MCF 10A (cell line): ENCODE data around the gene MPDU1. TPM values are rescaled to one million over a fixed set of nuclear protein-coding genes. Genes with fewer than 3 reads are reported as not detected.

Source experiments
- Bru-seq: library from RNA; stranded (reverse); fragments of 400-500 nt; gene quantifications from one replicate; lab custom pipeline; 2021; lab: Mats Ljungman, UMichigan
- BruChase-seq, 2 experiments: library from RNA; stranded (reverse); fragments of 400-500 nt; gene quantifications; one replicate each; lab custom pipeline; 2021; lab: Mats Ljungman, UMichigan
- BruUV-seq: library from RNA; stranded (reverse); fragments of 400-500 nt; replicated peaks from 2 replicates; lab custom pipeline; 2021; lab: Mats Ljungman, UMichigan
- CTCF ChIA-PET: fragments of 300-600 bp; sonication (Branson Sonifier 250); formaldehyde crosslinking; extraction: SDS; loops from one replicate; lab custom pipeline; 2021; ENCODE audit warnings: antibody characterized with exemption, inconsistent platforms; lab: Yijun Ruan, JAX
- POLR2A ChIA-PET: fragments of 300-600, 350-650 bp; sonication (Branson Sonifier 250); formaldehyde crosslinking; extraction: SDS; loops from one replicate; lab custom pipeline; 2020; ENCODE audit warnings: antibody characterized with exemption, inconsistent platforms; lab: Yijun Ruan, JAX
- DNase-seq: peaks from one replicate; pipeline ENCODE4 v3.0.0-alpha.2; 2018; ENCODE audit not compliant: unreplicated experiment
- H3K27ac Mint-ChIP-seq: one replicate; pipeline ENCODE4 v1.8.0; 2022; ENCODE audit warnings: mild to moderate bottlenecking, low read depth, mixed read lengths; ENCODE audit not compliant: unreplicated experiment
- H3K27me3 Mint-ChIP-seq: one replicate; pipeline ENCODE4 v1.8.0; 2022; ENCODE audit warnings: mixed read lengths; ENCODE audit not compliant: insufficient read depth, unreplicated experiment
- H3K36me3 Mint-ChIP-seq: one replicate; pipeline ENCODE4 v1.8.0; 2022; ENCODE audit warnings: mild to moderate bottlenecking, moderate library complexity, mixed read lengths; ENCODE audit not compliant: insufficient read depth, unreplicated experiment
- H3K4me1 Mint-ChIP-seq: one replicate; pipeline ENCODE4 v1.8.0; 2022; ENCODE audit warnings: mixed read lengths; ENCODE audit not compliant: insufficient read depth, unreplicated experiment
- H3K4me3 Mint-ChIP-seq: one replicate; pipeline ENCODE4 v1.8.0; 2022; ENCODE audit warnings: mild to moderate bottlenecking, moderate library complexity, mixed read lengths; ENCODE audit not compliant: unreplicated experiment
- H3K9me3 Mint-ChIP-seq: one replicate; pipeline ENCODE4 v1.8.0; 2022; ENCODE audit warnings: mixed read lengths; ENCODE audit not compliant: unreplicated experiment
- intact Hi-C: fragments of 100-400 bp; cut with micrococcal nuclease; formaldehyde crosslinking; loops from 2 replicates; pipeline ENCODE4 v1.14.1; 2022
- long read RNA-seq: library from polyadenylated mRNA; stranded (forward); transcript quantifications from one replicate; pipeline ENCODE4 v2.0.0, GENCODE V29; 2022
- total RNA-seq: library from RNA; stranded (reverse); gene quantifications from 2 replicates; pipeline ENCODE4 v1.2.3, GENCODE V29; 2022
- TF ChIP-seq, protein P1 (sequence below): fragments of 200-600 bp; IDR thresholded peaks from one replicate; pipeline ENCODE4 v1.8.0; 2022; ENCODE audit warnings: antibody characterized with exemption, mild to moderate bottlenecking; ENCODE audit not compliant: unreplicated experiment

MPDU1 gene
- 52.0 and 56.5 TPM in 2 replicates for total RNA-seq
- Bru-seq, nascent RNA = percentile 68 among the genes with signal in this experiment
- percentile 84 among the genes with signal in this experiment for BruChase-seq, experiment 1, labeled RNA remaining after a 6-hour chase
- percentile 70 among the genes with signal in this experiment for BruChase-seq, experiment 2, labeled RNA remaining after a 2-hour chase
- long read RNA-seq, transcript MPDU1-201 (7 exons, 1,601 nt) = major isoform, 112 of 160 reads
- long read RNA-seq, transcript MPDU1-207 (7 exons, 1,020 nt) = minor isoform, 9 of 160 reads
- long read RNA-seq, transcript MPDU1-203 (6 exons, 1,125 nt) = minor isoform, 10 of 160 reads
- long read RNA-seq, transcript MPDU1-220 (7 exons, 714 nt) = minor isoform, 11 of 160 reads
- long read RNA-seq, partial matches to known transcripts = 2 of 160 reads
- long read RNA-seq, other reads (novel, unspliced or antisense) = 10 of 160 reads

DNA sequence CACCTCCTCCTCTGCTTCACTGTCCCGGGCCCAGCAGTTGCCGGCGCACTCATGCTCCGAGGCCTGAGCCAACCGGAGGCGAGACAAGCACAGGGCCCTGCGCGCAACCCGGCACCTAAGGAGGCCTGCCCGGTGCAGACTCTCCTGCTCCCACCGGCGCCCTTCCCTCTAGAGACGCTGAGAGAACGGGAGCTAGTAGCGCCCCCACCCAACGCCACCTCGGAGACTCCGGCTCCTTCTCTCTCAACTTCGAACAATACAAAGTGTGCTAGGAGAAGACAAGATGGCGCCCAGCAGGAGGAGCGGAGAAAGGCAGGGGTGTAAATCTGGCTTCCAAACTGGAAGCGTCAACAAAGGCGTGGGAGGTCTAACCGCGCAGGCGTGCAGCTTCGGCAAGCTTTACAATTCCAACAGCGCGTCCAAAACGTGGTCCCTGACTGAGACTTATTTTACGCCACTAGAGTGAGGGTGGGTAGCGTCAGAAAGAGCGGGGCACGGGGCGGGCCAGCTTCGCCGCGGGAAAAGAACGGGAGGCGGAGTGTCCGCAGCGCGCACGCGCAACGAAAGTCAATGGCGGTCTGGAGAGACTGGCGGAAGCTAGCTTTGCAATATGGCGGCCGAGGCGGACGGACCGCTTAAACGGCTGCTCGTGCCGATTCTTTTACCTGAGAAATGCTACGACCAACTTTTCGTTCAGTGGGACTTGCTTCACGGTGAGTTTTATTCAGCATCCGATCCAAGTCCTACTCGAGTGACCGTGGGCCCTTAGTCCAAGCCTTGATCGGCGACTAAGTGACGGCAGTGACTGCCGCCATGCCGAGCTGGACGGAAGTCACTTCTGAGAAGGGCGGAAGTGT is at the start of gene MPDU1:
Gene MPDU1 (plus strand): TSS at position 600 of the 857 bp plus-strand sequence. CDS start 11 bp downstream, at position 611.
- TF ChIP-seq, protein P1, sequence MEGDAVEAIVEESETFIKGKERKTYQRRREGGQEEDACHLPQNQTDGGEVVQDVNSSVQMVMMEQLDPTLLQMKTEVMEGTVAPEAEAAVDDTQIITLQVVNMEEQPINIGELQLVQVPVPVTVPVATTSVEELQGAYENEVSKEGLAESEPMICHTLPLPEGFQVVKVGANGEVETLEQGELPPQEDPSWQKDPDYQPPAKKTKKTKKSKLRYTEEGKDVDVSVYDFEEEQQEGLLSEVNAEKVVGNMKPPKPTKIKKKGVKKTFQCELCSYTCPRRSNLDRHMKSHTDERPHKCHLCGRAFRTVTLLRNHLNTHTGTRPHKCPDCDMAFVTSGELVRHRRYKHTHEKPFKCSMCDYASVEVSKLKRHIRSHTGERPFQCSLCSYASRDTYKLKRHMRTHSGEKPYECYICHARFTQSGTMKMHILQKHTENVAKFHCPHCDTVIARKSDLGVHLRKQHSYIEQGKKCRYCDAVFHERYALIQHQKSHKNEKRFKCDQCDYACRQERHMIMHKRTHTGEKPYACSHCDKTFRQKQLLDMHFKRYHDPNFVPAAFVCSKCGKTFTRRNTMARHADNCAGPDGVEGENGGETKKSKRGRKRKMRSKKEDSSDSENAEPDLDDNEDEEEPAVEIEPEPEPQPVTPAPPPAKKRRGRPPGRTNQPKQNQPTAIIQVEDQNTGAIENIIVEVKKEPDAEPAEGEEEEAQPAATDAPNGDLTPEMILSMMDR = no peak
- DNase-seq = peak; percentile 98
- no peaks in the 10 kb centered on the region for H3K9me3 Mint-ChIP-seq
- TSS peak; percentile 70 for BruUV-seq
- H3K27ac Mint-ChIP-seq = peak within 1 kb of the TSS; percentile 100
- peak within 1 kb of the TSS; percentile 93 for H3K4me3 Mint-ChIP-seq
- CTCF ChIA-PET = interaction anchor here (0.6 to 7.7 kb wide), 5 partner anchors 8 to 1339 kb away, joined by 3 to 89 read pairs (median 3); partner anchors contain the start of genes SAT2, TP53 and WRAP53
- H3K27me3 Mint-ChIP-seq = no peaks in the 10 kb centered on the region
- POLR2A ChIA-PET = interaction anchor here (0.7 to 14.9 kb wide), 24 partner anchors 8 to 548 kb away, joined by 3 to 303 read pairs (median 5); partner anchors contain the start of genes CD68, FXR2, NEURL4 and POLR2A
- peaks cover 56% of the 10 kb centered on the region for H3K4me1 Mint-ChIP-seq
- intact Hi-C loops = no loop called here
- H3K36me3 Mint-ChIP-seq = peaks cover 45% of the 10 kb centered on the region

DNA sequence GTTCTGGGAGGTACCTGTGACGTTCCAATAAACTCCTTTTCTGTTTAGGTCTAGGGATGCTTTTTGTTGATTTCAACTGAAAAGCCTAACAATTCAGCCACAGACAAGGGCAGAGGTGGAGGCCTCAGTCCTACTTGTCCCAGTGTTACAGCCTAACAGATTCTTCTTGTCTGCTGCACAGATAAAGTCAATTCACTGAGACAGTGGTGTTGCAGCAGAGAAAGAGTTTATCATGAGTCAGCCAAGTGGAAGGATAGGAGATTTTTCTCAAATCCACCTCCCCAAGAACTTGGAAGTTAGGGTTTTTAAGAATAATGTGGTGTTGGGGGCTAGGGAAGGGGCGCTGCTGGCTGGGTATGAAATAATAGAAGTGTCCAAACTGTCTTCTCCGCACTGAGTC is 45.6 kb upstream of the MPDU1 start:
- Mint-ChIP-seq H3K27me3 (peaks cover 5% of the 10 kb centered on the region), H3K4me1 (no peaks in the 10 kb centered on the region), H3K9me3 (peaks cover 7% of the 10 kb centered on the region), H3K27ac (no peak overlapping the region), H3K4me3 (no peak overlapping the region), H3K36me3 (no peaks in the 10 kb centered on the region)
- BruUV-seq = no TSS peak
- intact Hi-C loops = no loop called here
- POLR2A ChIA-PET = no interaction called here
- CTCF ChIA-PET = interaction anchor here (0.6 to 0.7 kb wide), 2 partner anchors 20 to 23 kb away, joined by 3 read pairs; partner anchors contain the start of genes SENP3 and TNFSF13
- TF ChIP-seq, protein P1 = no peak
- no peak for DNase-seq

DNA sequence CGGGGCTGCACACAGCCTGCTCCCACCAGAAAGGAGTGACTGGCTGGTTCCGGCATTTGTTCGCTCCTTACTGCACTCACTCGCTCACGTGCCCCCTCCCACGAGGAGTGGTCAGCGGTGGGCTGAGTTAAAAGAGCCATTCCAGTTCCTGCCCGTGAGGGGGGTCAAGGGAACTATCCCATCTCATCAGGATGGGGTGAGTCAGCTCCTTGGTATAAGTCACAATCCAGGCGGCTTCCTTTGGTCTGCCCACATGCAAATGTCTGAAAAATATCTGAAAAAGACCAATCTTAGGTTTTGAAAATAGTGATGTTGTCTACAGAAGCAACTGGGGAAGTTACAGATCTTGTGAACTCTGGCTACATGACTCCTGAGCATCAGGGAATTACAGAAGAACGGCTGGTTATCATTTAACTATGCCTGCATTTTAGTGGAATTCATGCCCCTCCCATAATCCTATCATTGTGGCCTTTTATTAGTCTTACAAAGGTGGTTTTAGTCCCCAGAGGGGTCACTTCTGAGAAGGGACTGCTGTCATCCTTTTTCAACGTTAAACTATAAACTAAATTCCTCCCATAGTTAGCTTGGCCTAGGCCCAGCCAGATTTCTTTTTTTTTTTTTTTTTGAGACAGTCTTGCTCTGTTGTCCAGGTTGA is 44.6 kb upstream of the MPDU1 start:
- TF ChIP-seq, protein P1 = no peak
- no peaks in the 10 kb centered on the region for H3K36me3 Mint-ChIP-seq
- intact Hi-C loops = no loop called here
- no TSS peak for BruUV-seq
- CTCF ChIA-PET = interaction anchor here (0.6 to 0.7 kb wide), 2 partner anchors 18 to 19 kb away, joined by 3 read pairs; partner anchors contain the start of gene TNFSF13
- no peaks in the 10 kb centered on the region for H3K4me1 Mint-ChIP-seq
- no peak overlapping the region for H3K4me3 Mint-ChIP-seq
- no peak for DNase-seq
- POLR2A ChIA-PET = interaction anchor here (0.7 kb wide), 1 partner anchor 17 kb away, joined by 3 read pairs; no protein-coding TSS in a partner anchor
- H3K27me3 Mint-ChIP-seq = peaks cover 14% of the 10 kb centered on the region
- H3K27ac Mint-ChIP-seq = no peak overlapping the region
- peaks cover 7% of the 10 kb centered on the region for H3K9me3 Mint-ChIP-seq
